Measurements from ENCODE around the gene DMAC2L. TPM values are rescaled to one million over a fixed set of nuclear protein-coding genes. Genes with fewer than 3 reads are reported as not detected.
"Not testable (repeated sequence)": the region's sequence is repeated elsewhere in the genome, so short reads cannot be mapped to it uniquely, and the experiment has no call there.

Gene DMAC2L
- total RNA-seq, 6 experiments from 2014 or later = 10.6 to 14.5 (median 12.1) TPM

GRCh38 chr14:50364792-50365191 is 52.7 kb downstream of the DMAC2L start:
- Mint-ChIP-seq H3K36me3 (ENCODE audit: low read depth) (peaks cover 9% of the 10 kb centered on the region), H3K4me3 (no peak overlapping the region), H3K27ac (no peak overlapping the region), H3K4me1 (ENCODE audit: low read depth) (peaks cover 27% of the 10 kb centered on the region), H3K27me3 (ENCODE audit: insufficient read depth) (no peaks in the 10 kb centered on the region), H3K9me3 (no peaks in the 10 kb centered on the region)
- no peak for DNase-seq
- no peak for TF ChIP-seq CTCF (IDR thresholded peaks at IDR 0.05)

GRCh38 chr14:50365572-50365971 is 53.4 kb downstream of the DMAC2L start:
- H3K27ac Mint-ChIP-seq; DNase-seq; H3K36me3 Mint-ChIP-seq (ENCODE audit: low read depth); H3K9me3 Mint-ChIP-seq; H3K4me3 Mint-ChIP-seq; H3K27me3 Mint-ChIP-seq (ENCODE audit: insufficient read depth): not testable (repeated sequence)
- peaks cover 27% of the 10 kb centered on the region for H3K4me1 Mint-ChIP-seq (ENCODE audit: low read depth)

GRCh38 chr14:50366115-50366514 is 54.0 kb downstream of the DMAC2L start:
- TF ChIP-seq CTCF (IDR thresholded peaks at IDR 0.05) = no peak
- no peaks in the 10 kb centered on the region for H3K9me3 Mint-ChIP-seq
- no peak for DNase-seq
- H3K4me3 Mint-ChIP-seq = no peak overlapping the region
- H3K27ac Mint-ChIP-seq = no peak overlapping the region
- peaks cover 9% of the 10 kb centered on the region for H3K36me3 Mint-ChIP-seq (ENCODE audit: low read depth)
- H3K27me3 Mint-ChIP-seq (ENCODE audit: insufficient read depth) = no peaks in the 10 kb centered on the region
- H3K4me1 Mint-ChIP-seq (ENCODE audit: low read depth) = peaks cover 27% of the 10 kb centered on the region

DNA sequence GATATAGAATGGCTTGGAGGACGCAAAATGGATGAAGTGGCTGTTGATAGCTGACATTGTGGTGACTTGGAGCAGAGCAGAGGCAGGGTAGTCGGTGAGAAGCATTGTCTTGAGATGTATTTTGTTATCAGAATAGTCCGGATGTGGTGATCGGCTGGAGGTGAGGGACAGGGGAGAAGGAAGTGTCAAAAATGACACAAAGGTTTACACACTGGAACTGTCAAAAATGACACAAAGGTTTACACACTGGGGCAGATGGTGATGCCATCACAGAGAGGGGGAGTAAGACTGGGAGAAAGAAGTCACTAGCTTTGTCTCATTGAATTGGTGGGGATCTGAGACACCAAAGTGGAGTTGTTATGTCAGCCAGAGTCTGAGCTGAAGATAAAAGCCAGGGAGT is 54.5 kb downstream of the DMAC2L start:
- peaks cover 9% of the 10 kb centered on the region for H3K36me3 Mint-ChIP-seq (ENCODE audit: low read depth)
- no peaks in the 10 kb centered on the region for H3K9me3 Mint-ChIP-seq
- no peak overlapping the region for H3K4me3 Mint-ChIP-seq
- H3K27me3 Mint-ChIP-seq (ENCODE audit: insufficient read depth) = no peaks in the 10 kb centered on the region
- TF ChIP-seq CTCF (IDR thresholded peaks at IDR 0.05) = no peak
- no peak for DNase-seq
- no peak overlapping the region for H3K27ac Mint-ChIP-seq
- H3K4me1 Mint-ChIP-seq (ENCODE audit: low read depth) = peaks cover 27% of the 10 kb centered on the region

GRCh38 chr14:50371546-50371945 is 59.4 kb downstream of the DMAC2L start:
- no peak for TF ChIP-seq CTCF (IDR thresholded peaks at IDR 0.05)
- Mint-ChIP-seq H3K4me3 (no peak overlapping the region), H3K27me3 (ENCODE audit: insufficient read depth) (no peaks in the 10 kb centered on the region), H3K36me3 (ENCODE audit: low read depth) (no peaks in the 10 kb centered on the region), H3K27ac (no peak overlapping the region), H3K9me3 (no peaks in the 10 kb centered on the region), H3K4me1 (ENCODE audit: low read depth) (peaks cover 2% of the 10 kb centered on the region)
- DNase-seq = no peak

GRCh38 chr14:50373959-50374358 is 61.8 kb downstream of the DMAC2L start:
- no peak for DNase-seq
- Mint-ChIP-seq H3K4me1 (ENCODE audit: low read depth) (no peaks in the 10 kb centered on the region), H3K27me3 (ENCODE audit: insufficient read depth) (no peaks in the 10 kb centered on the region), H3K4me3 (no peak overlapping the region), H3K27ac (no peak overlapping the region), H3K36me3 (ENCODE audit: low read depth) (no peaks in the 10 kb centered on the region), H3K9me3 (no peaks in the 10 kb centered on the region)
- no peak for TF ChIP-seq CTCF (IDR thresholded peaks at IDR 0.05)

All from HFFc6 (cell line).